Glutamatergic neuron (in vitro differentiated cells): ENCODE results near the gene MECR. TPM values are rescaled to one million over a fixed set of nuclear protein-coding genes. Genes with fewer than 3 reads are reported as not detected.

Experiments used
- DNase-seq: peaks from one replicate; pipeline ENCODE4 v3.0.0; 2022
- H3K27ac Mint-ChIP-seq: one replicate; pipeline ENCODE4 v1.8.0; 2020; ENCODE audit warnings: mild to moderate bottlenecking, mixed read lengths, inconsistent platforms; ENCODE audit not compliant: unreplicated experiment
- H3K27me3 Mint-ChIP-seq: one replicate; pipeline ENCODE4 v1.8.0; 2020; ENCODE audit warnings: mild to moderate bottlenecking, moderate library complexity, mixed read lengths, inconsistent platforms; ENCODE audit not compliant: unreplicated experiment
- H3K36me3 Mint-ChIP-seq: one replicate; pipeline ENCODE4 v1.8.0; 2020; ENCODE audit warnings: mild to moderate bottlenecking, mixed read lengths, inconsistent platforms; ENCODE audit not compliant: unreplicated experiment
- H3K4me1 Mint-ChIP-seq: one replicate; pipeline ENCODE4 v1.8.0; 2020; ENCODE audit warnings: mild to moderate bottlenecking, low read depth, mixed read lengths, inconsistent platforms; ENCODE audit not compliant: unreplicated experiment
- H3K4me3 Mint-ChIP-seq: one replicate; pipeline ENCODE4 v1.8.0; 2020; ENCODE audit warnings: mild to moderate bottlenecking, mixed read lengths, inconsistent platforms; ENCODE audit not compliant: unreplicated experiment
- H3K9me3 Mint-ChIP-seq: one replicate; pipeline ENCODE4 v1.8.0; 2020; ENCODE audit warnings: mild to moderate bottlenecking, moderate library complexity, mixed read lengths, inconsistent platforms; ENCODE audit not compliant: unreplicated experiment
- total RNA-seq: library from RNA; stranded (reverse); fragmentation: NEBNext Ultra II Directional; extraction: Animal tissue kit (Norgen Biotek cat#: 25700); gene quantifications from one replicate; pipeline ENCODE4 v1.2.1, GENCODE V29; 2021; ENCODE audit not compliant: unreplicated experiment
- TF ChIP-seq, protein P1 (sequence below): fragments of 200-600 bp; sonication (generic); IDR thresholded peaks from one replicate; pipeline ENCODE4 v1.5.0; 2021; ENCODE audit not compliant: partially characterized antibody, unreplicated experiment

MECR gene
- total RNA-seq, 1 donor from 2014 or later = 21.4 TPM

DNA sequence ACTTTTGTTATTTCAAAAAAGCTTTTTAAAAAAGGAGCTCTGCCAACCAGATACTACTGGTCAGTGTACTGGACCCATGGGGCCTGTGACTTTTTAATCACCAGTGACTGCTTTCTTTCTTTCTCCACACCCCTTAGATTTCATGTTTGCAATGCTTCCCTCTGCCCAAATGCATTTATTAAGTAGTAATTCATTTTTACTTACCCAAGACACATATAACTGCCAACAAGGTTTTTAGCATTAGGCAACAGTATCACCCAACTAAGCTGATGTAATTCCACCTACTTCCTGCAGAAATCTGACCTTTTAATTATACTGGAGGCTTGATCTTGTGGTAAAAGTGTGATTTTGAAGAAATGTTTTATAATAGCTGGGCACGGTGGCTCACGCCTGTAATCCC lies 12.5 kb downstream of the MECR start:
- peaks cover 5% of the 10 kb centered on the region for H3K27me3 Mint-ChIP-seq

DNA sequence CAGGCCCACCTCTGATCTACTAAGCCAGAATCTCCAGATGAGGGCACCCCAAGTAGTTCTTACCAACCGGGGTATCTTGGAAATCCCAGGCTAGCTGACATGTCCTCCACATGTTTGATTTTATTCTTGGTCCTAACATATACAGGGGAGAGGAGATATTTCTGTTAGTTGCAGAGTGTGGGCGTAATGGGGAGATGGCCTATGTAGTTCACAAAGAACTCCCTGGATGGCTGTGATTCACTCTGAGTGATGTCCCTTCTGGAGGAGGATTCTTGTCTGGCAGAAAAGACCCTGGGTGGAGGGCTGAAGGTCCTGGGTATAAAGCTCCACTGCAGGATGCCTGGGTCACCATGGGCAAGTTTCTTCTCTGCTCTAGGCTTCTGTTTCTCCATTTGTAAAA lies 13.1 kb downstream of the MECR start:
- Mint-ChIP-seq H3K27me3 (peaks cover 6% of the 10 kb centered on the region), H3K36me3 (peaks cover 4% of the 10 kb centered on the region), H3K4me1 (peaks cover 9% of the 10 kb centered on the region), H3K9me3 (no peaks in the 10 kb centered on the region), H3K4me3 (no peak overlapping the region), H3K27ac (no peak overlapping the region)
- DNase-seq = no peak
- TF ChIP-seq, protein P1, sequence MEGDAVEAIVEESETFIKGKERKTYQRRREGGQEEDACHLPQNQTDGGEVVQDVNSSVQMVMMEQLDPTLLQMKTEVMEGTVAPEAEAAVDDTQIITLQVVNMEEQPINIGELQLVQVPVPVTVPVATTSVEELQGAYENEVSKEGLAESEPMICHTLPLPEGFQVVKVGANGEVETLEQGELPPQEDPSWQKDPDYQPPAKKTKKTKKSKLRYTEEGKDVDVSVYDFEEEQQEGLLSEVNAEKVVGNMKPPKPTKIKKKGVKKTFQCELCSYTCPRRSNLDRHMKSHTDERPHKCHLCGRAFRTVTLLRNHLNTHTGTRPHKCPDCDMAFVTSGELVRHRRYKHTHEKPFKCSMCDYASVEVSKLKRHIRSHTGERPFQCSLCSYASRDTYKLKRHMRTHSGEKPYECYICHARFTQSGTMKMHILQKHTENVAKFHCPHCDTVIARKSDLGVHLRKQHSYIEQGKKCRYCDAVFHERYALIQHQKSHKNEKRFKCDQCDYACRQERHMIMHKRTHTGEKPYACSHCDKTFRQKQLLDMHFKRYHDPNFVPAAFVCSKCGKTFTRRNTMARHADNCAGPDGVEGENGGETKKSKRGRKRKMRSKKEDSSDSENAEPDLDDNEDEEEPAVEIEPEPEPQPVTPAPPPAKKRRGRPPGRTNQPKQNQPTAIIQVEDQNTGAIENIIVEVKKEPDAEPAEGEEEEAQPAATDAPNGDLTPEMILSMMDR = no peak

More for the DNA sequence above, 12.5 kb downstream of the MECR start:
- no peak for DNase-seq
- H3K4me3 Mint-ChIP-seq = no peak overlapping the region
- H3K36me3 Mint-ChIP-seq = peaks cover 4% of the 10 kb centered on the region
- TF ChIP-seq, protein P1 = no peak
- no peak overlapping the region for H3K27ac Mint-ChIP-seq
- H3K9me3 Mint-ChIP-seq = no peaks in the 10 kb centered on the region
- H3K4me1 Mint-ChIP-seq = peaks cover 11% of the 10 kb centered on the region

DNA sequence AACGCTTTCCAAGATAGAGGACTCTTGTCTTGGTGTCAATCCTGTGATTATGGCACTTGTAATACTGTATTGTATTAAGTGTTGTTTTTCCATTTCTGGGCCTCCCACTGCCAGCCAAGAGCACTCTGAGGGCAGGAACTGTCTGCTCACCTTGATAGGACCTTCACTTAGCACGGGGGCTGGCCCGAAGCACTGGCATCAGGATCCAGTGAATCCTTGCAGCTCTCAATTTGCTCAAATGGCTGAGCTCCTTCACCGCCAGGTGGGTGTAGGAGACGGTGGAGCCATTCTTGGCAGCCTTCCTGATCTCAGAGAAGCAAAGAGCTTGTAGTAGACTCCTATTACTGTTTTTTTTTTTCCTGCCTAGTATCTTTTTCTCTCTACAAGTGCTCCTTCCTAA lies 17.7 kb downstream of the MECR start:
- Mint-ChIP-seq H3K4me1 (peaks cover 22% of the 10 kb centered on the region), H3K4me3 (peak overlapping the region; percentile 1), H3K36me3 (peaks cover 5% of the 10 kb centered on the region), H3K9me3 (peaks cover 2% of the 10 kb centered on the region), H3K27me3 (peaks cover 4% of the 10 kb centered on the region), H3K27ac (no peak overlapping the region)
- TF ChIP-seq, protein P1 = no peak
- DNase-seq = no peak

DNA sequence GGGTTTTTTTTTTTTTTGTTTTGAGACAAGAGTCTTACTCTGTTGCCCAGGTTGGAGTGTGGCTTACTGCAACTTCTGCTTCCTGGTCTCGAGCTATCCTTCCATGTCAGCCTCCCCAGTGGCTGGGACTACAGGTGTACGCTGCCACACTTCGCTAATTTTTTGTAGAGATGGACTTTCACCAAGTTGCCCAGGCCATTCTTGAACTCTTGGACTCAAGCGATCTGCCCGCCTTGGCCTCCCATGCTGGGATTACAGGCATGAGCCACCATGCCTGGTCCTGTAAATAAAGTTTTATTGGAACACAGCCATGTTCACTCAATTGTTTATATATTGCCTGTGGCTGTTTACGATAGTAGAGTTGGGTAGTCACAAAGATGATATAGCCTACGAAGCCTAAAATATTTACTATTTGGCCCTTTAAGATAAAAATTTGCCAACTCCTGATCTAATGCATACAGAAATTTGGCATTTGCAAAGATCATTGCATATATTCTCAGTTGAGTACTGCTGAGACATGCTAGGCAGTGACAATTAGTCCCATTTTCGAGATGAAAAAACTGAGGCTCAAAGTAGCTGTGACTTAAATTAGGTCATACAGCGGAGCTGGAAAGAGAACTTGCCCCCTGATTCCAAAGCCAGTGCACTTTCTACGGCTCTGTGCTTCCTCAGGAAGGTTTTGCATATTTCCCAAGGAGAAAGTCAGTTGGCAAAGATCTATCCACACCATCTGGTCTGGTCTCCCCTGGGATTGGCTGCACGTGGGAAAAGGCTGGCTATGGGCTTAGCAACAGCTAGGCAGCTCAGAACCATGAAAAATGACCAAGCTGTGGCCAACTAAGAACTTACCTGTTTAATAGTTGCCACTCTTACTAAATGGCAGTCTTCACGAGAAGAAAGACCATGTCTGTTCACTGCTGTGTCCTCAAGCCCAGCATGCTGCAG lies 19.4 kb downstream of the MECR start:
- DNase-seq = peak; percentile 78
- TF ChIP-seq, protein P1 = no peak
- peaks cover 20% of the 10 kb centered on the region for H3K4me1 Mint-ChIP-seq
- peaks cover 2% of the 10 kb centered on the region for H3K9me3 Mint-ChIP-seq
- H3K27ac Mint-ChIP-seq = no peak overlapping the region
- H3K36me3 Mint-ChIP-seq = peaks cover 5% of the 10 kb centered on the region
- peaks cover 4% of the 10 kb centered on the region for H3K27me3 Mint-ChIP-seq
- H3K4me3 Mint-ChIP-seq = peak overlapping the region; percentile 20
